ENCODE results near the gene ACTN4. TPM values are rescaled to one million over a fixed set of nuclear protein-coding genes. Genes with fewer than 3 reads are reported as not detected.

The ACTN4 gene
- total RNA-seq, 2 experiments from 2014 or later, result 86.8 to 178 TPM

GRCh38 chr19:38673030-38673429, 25.6 kb downstream of the ACTN4 start:
- DNase-seq (ENCODE audit: low spot score), result no peak
- Histone ChIP-seq H2AFZ (ENCODE audit: low read length) (no peak overlapping the region), H3K79me2 (ENCODE audit: insufficient read depth, low read depth, low read length) (peaks cover 22% of the 10 kb centered on the region), H3K4me3 (ENCODE audit: low read depth, low read length, poor library complexity, severe bottlenecking) (no peak overlapping the region), H3K27ac (ENCODE audit: low read depth, low read length, poor library complexity, severe bottlenecking) (no peak overlapping the region), H3K4me2 (ENCODE audit: low read length) (no peak overlapping the region), H4K20me1 (ENCODE audit: insufficient read depth, low read length) (peaks cover 7% of the 10 kb centered on the region; the same call in 1 of the 2 replicates), H3K9me2 (ENCODE audit: insufficient read depth, low read length) (no peaks in the 10 kb centered on the region), H3K4me1 (ENCODE audit: insufficient read depth, low read length, poor library complexity, severe bottlenecking) (peaks cover 21% of the 10 kb centered on the region), H3K9me3 (ENCODE audit: low read length) (no peaks in the 10 kb centered on the region), H3K36me3 (ENCODE audit: insufficient read depth, low read length) (peaks cover 16% of the 10 kb centered on the region)
- CTCF ChIA-PET (ENCODE audit: unreplicated experiment), result no interaction called here
- POLR2A ChIA-PET, result no interaction called here
- no TSS peak for BruUV-seq (replicated peaks)
- no peak for TF ChIP-seq CTCF (conservative IDR thresholded peaks at IDR 0.05; ENCODE audit: low read length)
- TF ChIP-seq EZH2phosphoT487 (IDR thresholded peaks at IDR 0.05; ENCODE audit: borderline replicate concordance, low read depth, low read length), result no peak
- intact Hi-C loops (cut with micrococcal nuclease; ENCODE audit: unreplicated experiment), result no loop called here

- intact Hi-C loops (cut with micrococcal nuclease; ENCODE audit: unreplicated experiment), result no loop called here
- Histone ChIP-seq H3K4me3 (ENCODE audit: low read depth, low read length, poor library complexity, severe bottlenecking) (no peak overlapping the region), H3K9me3 (ENCODE audit: low read length) (no peaks in the 10 kb centered on the region), H4K20me1 (ENCODE audit: insufficient read depth, low read length) (peaks cover 5% of the 10 kb centered on the region; the same call in 1 of the 2 replicates), H3K4me2 (ENCODE audit: low read length) (no peak overlapping the region), H3K4me1 (ENCODE audit: insufficient read depth, low read length, poor library complexity, severe bottlenecking) (peaks cover 18% of the 10 kb centered on the region), H2AFZ (ENCODE audit: low read length) (no peak overlapping the region), H3K9me2 (ENCODE audit: insufficient read depth, low read length) (no peaks in the 10 kb centered on the region), H3K79me2 (ENCODE audit: insufficient read depth, low read depth, low read length) (peaks cover 12% of the 10 kb centered on the region), H3K36me3 (ENCODE audit: insufficient read depth, low read length) (peaks cover 13% of the 10 kb centered on the region), H3K27ac (ENCODE audit: low read depth, low read length, poor library complexity, severe bottlenecking) (no peak overlapping the region)
- BruUV-seq (replicated peaks), result no TSS peak
- CTCF ChIA-PET (ENCODE audit: unreplicated experiment), result no interaction called here
- POLR2A ChIA-PET, result interaction anchor here (0.5 kb wide), 1 partner anchor 76 kb away, joined by 3 read pairs; no protein-coding TSS in a partner anchor
- DNase-seq (ENCODE audit: low spot score), result no peak
- TF ChIP-seq EZH2phosphoT487 (IDR thresholded peaks at IDR 0.05; ENCODE audit: borderline replicate concordance, low read depth, low read length), result no peak
- no peak for TF ChIP-seq CTCF (conservative IDR thresholded peaks at IDR 0.05; ENCODE audit: low read length)
Observed at GRCh38 chr19:38674388-38675171, 27.1 kb downstream of the ACTN4 start.

- POLR2A ChIA-PET, result interaction anchor here (0.6 kb wide), 1 partner anchor 11 kb away, joined by 3 read pairs; no protein-coding TSS in a partner anchor
- intact Hi-C loops (cut with micrococcal nuclease; ENCODE audit: unreplicated experiment), result no loop called here
- no peak overlapping the region for H3K4me2 ChIP-seq (ENCODE audit: low read length)
- BruUV-seq (replicated peaks), result no TSS peak
- DNase-seq (ENCODE audit: low spot score), result no peak
- H3K9me2 ChIP-seq (ENCODE audit: insufficient read depth, low read length), result no peaks in the 10 kb centered on the region
- peaks cover 18% of the 10 kb centered on the region for H3K4me1 ChIP-seq (ENCODE audit: insufficient read depth, low read length, poor library complexity, severe bottlenecking)
- H4K20me1 ChIP-seq (ENCODE audit: insufficient read depth, low read length), result peaks cover 5% of the 10 kb centered on the region; the same call in 1 of the 2 replicates
- H2AFZ ChIP-seq (ENCODE audit: low read length), result no peak overlapping the region
- H3K36me3 ChIP-seq (ENCODE audit: insufficient read depth, low read length), result peaks cover 13% of the 10 kb centered on the region
- H3K4me3 ChIP-seq (ENCODE audit: low read depth, low read length, poor library complexity, severe bottlenecking), result no peak overlapping the region
- H3K9me3 ChIP-seq (ENCODE audit: low read length), result no peaks in the 10 kb centered on the region
- CTCF ChIA-PET (ENCODE audit: unreplicated experiment), result no interaction called here
- TF ChIP-seq CTCF (conservative IDR thresholded peaks at IDR 0.05; ENCODE audit: low read length) (no peak), EZH2phosphoT487 (IDR thresholded peaks at IDR 0.05; ENCODE audit: borderline replicate concordance, low read depth, low read length) (no peak)
- peaks cover 12% of the 10 kb centered on the region for H3K79me2 ChIP-seq (ENCODE audit: insufficient read depth, low read depth, low read length)
- H3K27ac ChIP-seq (ENCODE audit: low read depth, low read length, poor library complexity, severe bottlenecking), result no peak overlapping the region
Observed at GRCh38 chr19:38675611-38676010, 28.2 kb downstream of the ACTN4 start.
